SK-N-SH treated with all-trans-retinoic acid at 6 μM for 48 hours (cell line): Measurements from ENCODE around the gene ZNF319.

Experiments
- ATAC-seq: fragments of 200-7000 bp; cut with Tn5 transposase; 3 replicates; pipeline ENCODE4 v1.9.1; 2020; ENCODE audit warnings: mild to moderate bottlenecking, moderate library complexity
- ARNTL ChIP-seq: fragments of 450-650 bp; formaldehyde crosslinking; IDR thresholded peaks from 2 replicates; pipeline ENCODE4 v1.5.0; 2020; ENCODE audit warnings: low read depth, mild to moderate bottlenecking, moderate library complexity, borderline replicate concordance
- BACH2 ChIP-seq: fragments of 250-450 bp; sonication (Bioruptor Pico); IDR thresholded peaks from 2 replicates; pipeline ENCODE4 v1.9.0; 2021; ENCODE audit warnings: mild to moderate bottlenecking, borderline replicate concordance
- CSDC2 ChIP-seq: fragments of 250-450 bp; sonication (Bioruptor Pico); IDR thresholded peaks from 2 replicates; pipeline ENCODE4 v1.5.0; 2020; ENCODE audit warnings: mild to moderate bottlenecking, moderate library complexity
- ESRRG ChIP-seq: fragments of 250-450 bp; sonication (Bioruptor Pico); IDR thresholded peaks from 2 replicates; pipeline ENCODE4 v1.6.1; 2021; ENCODE audit warnings: mild to moderate bottlenecking
- GLIS3 ChIP-seq: fragments of 250-450 bp; sonication (Bioruptor Pico); IDR thresholded peaks from 2 replicates; pipeline ENCODE4 v1.5.0; 2020; ENCODE audit warnings: mild to moderate bottlenecking, moderate library complexity
- ISL1 ChIP-seq: fragments of 250-450 bp; sonication (Bioruptor Pico); IDR thresholded peaks from 2 replicates; pipeline ENCODE4 v2.1.2; 2022; ENCODE audit warnings: mild to moderate bottlenecking, moderate library complexity
- OSR1 ChIP-seq: fragments of 250-450 bp; sonication (Bioruptor Pico); IDR thresholded peaks from 2 replicates; pipeline ENCODE4 v1.8.0; 2022; ENCODE audit warnings: moderate library complexity, mild to moderate bottlenecking, inconsistent platforms
- PATZ1 ChIP-seq: fragments of 250-450 bp; sonication (Bioruptor Pico); IDR thresholded peaks from 2 replicates; pipeline ENCODE4 v1.8.0; 2020; ENCODE audit warnings: mild to moderate bottlenecking, moderate library complexity, borderline replicate concordance
- PPARA ChIP-seq: fragments of 250-450 bp; sonication (Bioruptor Pico); IDR thresholded peaks from 2 replicates; pipeline ENCODE4 v1.5.0; 2020; ENCODE audit warnings: mild to moderate bottlenecking, borderline replicate concordance
- RARB ChIP-seq: fragments of 250-450 bp; sonication (Bioruptor Pico); IDR thresholded peaks from 2 replicates; pipeline ENCODE4 v1.8.0; 2021; ENCODE audit warnings: mild to moderate bottlenecking, moderate library complexity
- SNAI2 ChIP-seq: fragments of 250-450 bp; sonication (Bioruptor Pico); IDR thresholded peaks from 2 replicates; pipeline ENCODE4 v1.5.0; 2020; ENCODE audit warnings: mild to moderate bottlenecking, moderate library complexity
- TCF4 ChIP-seq: fragments of 250-450 bp; sonication (Bioruptor Pico); IDR thresholded peaks from 2 replicates; pipeline ENCODE4 v1.8.0; 2021; ENCODE audit warnings: mild to moderate bottlenecking, moderate library complexity, borderline replicate concordance
- TOX ChIP-seq: fragments of 250-450 bp; sonication (Bioruptor Pico); IDR thresholded peaks from 2 replicates; pipeline ENCODE4 v1.8.0; 2021; ENCODE audit warnings: mild to moderate bottlenecking, moderate library complexity, borderline replicate concordance
- ZC3H10 ChIP-seq: fragments of 250-450 bp; sonication (Bioruptor Pico); IDR thresholded peaks from 2 replicates; pipeline ENCODE4 v1.5.1; 2021; ENCODE audit warnings: mild to moderate bottlenecking, moderate library complexity
- ZFP30 ChIP-seq: fragments of 450-650 bp; formaldehyde crosslinking; IDR thresholded peaks from 2 replicates; pipeline ENCODE4 v1.5.0; 2022; ENCODE audit warnings: mild to moderate bottlenecking, moderate library complexity
- ZNF565 ChIP-seq: fragments of 450-650 bp; formaldehyde crosslinking; conservative IDR thresholded peaks from 2 replicates; pipeline ENCODE4 v1.5.0; 2020; ENCODE audit warnings: low read depth, mild to moderate bottlenecking, moderate library complexity
- ZNF70 ChIP-seq: fragments of 450-650 bp; formaldehyde crosslinking; IDR thresholded peaks from 2 replicates; pipeline ENCODE4 v1.5.0; 2020; ENCODE audit warnings: mild to moderate bottlenecking, moderate library complexity
- ZNF8 ChIP-seq: fragments of 450-650 bp; formaldehyde crosslinking; IDR thresholded peaks from 2 replicates; pipeline ENCODE4 v1.5.0; 2020; ENCODE audit warnings: mild to moderate bottlenecking, moderate library complexity
- TF ChIP-seq, protein P1 (sequence below): fragments of 250-450 bp; sonication (Bioruptor Pico); IDR thresholded peaks from 2 replicates; pipeline ENCODE4 v1.8.0; 2021; ENCODE audit warnings: low read depth, mild to moderate bottlenecking, moderate library complexity, borderline replicate concordance
- TF ChIP-seq, protein P2 (sequence below): fragments of 250-450 bp; sonication (Bioruptor Pico); IDR thresholded peaks from 2 replicates; pipeline ENCODE4 v1.5.1; 2020; ENCODE audit warnings: low read depth, mild to moderate bottlenecking, moderate library complexity
- TF ChIP-seq, protein P3 (sequence below): fragments of 250-450 bp; sonication (Bioruptor Pico); IDR thresholded peaks from 2 replicates; pipeline ENCODE4 v1.5.0; 2020; ENCODE audit warnings: mild to moderate bottlenecking, moderate library complexity

The ZNF319 gene

DNA sequence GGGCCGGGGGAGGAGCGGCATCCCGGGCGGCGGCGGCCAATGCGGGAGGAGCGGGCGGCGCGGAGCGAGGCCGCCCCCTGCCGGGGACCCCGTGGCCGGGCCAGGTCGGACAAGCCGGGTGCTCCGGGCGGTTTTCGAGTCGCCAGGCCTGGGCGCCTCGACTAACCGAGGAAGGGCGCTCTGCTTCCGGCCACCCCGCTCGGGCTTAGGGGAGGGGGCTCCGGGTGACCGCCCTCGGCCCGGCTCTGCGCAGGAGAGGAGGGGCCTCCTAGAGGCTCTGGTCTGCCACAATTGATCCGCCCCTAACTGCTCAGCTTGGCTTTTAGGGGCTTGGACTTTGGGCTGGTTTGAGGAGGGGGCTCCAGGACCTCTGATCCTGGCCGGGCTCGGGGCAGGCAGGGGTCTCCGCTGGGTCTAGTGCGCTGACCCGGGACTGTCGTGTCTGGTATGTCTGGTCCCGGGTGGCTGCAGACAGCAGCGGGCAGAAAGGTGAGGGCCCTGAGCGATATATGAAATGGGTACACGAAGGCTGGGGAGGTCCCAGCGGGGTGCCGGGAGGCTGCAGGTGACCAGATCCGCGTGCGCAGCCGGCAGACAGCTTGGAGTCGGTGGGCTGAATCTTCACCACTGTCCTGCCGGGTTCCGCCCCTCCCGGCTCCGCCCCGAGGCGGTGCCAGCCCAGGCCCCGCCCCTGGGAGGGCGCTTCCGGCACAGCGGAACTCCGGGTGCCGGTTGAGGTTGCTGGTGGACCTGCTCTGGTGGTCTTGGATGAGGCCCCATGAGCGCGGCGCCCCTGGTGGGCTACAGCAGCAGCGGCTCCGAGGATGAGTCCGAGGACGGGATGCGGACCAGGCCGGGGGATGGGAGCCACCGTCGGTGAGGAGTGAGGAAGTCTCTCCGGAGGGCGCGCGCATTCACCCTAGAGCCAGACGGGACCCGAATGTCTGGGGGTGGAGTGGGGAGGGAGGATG is 519 bp upstream of the ZNF319 start, which contains the start of gene USB1 (continued):
- no peak for TF ChIP-seq PATZ1 (CRISPR knock-in tag)
- TF ChIP-seq ZNF70, result no peak
- TF ChIP-seq ZNF8 (CRISPR knock-in tag), result no peak
- no peak for TF ChIP-seq TCF4 (CRISPR knock-in tag)

- peak; percentile 6; the same call in 1 of the 3 replicates for ATAC-seq
- no peak for TF ChIP-seq ISL1
- TF ChIP-seq ZNF70, result no peak
- TF ChIP-seq ESRRG (CRISPR knock-in tag), result no peak
- TF ChIP-seq, protein P1, sequence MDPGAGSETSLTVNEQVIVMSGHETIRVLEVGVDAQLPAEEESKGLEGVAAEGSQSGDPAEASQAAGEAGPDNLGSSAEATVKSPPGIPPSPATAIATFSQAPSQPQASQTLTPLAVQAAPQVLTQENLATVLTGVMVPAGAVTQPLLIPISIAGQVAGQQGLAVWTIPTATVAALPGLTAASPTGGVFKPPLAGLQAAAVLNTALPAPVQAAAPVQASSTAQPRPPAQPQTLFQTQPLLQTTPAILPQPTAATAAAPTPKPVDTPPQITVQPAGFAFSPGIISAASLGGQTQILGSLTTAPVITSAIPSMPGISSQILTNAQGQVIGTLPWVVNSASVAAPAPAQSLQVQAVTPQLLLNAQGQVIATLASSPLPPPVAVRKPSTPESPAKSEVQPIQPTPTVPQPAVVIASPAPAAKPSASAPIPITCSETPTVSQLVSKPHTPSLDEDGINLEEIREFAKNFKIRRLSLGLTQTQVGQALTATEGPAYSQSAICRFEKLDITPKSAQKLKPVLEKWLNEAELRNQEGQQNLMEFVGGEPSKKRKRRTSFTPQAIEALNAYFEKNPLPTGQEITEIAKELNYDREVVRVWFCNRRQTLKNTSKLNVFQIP (CRISPR knock-in tag), result no peak
- TF ChIP-seq TCF4 (CRISPR knock-in tag), result no peak
- no peak for TF ChIP-seq ZFP30 (CRISPR knock-in tag)
- no peak for TF ChIP-seq GLIS3 (CRISPR knock-in tag)
- TF ChIP-seq OSR1 (CRISPR knock-in tag), result no peak
- TF ChIP-seq, protein P2, sequence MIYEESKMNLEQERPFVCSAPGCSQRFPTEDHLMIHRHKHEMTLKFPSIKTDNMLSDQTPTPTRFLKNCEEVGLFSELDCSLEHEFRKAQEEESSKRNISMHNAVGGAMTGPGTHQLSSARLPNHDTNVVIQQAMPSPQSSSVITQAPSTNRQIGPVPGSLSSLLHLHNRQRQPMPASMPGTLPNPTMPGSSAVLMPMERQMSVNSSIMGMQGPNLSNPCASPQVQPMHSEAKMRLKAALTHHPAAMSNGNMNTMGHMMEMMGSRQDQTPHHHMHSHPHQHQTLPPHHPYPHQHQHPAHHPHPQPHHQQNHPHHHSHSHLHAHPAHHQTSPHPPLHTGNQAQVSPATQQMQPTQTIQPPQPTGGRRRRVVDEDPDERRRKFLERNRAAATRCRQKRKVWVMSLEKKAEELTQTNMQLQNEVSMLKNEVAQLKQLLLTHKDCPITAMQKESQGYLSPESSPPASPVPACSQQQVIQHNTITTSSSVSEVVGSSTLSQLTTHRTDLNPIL (CRISPR knock-in tag), result no peak
- no peak for TF ChIP-seq ZC3H10
- TF ChIP-seq, all 23 proteins: peak for 0
Observed at GRCh38 chr16:57999366-57999970, 1.0 kb downstream of the ZNF319 start.

- no peak for ATAC-seq
- TF ChIP-seq TCF4 (CRISPR knock-in tag), result no peak
- no peak for TF ChIP-seq PPARA (CRISPR knock-in tag)
- TF ChIP-seq ARNTL (CRISPR knock-in tag), result no peak
Observed at GRCh38 chr16:57998992-57999365, 1.5 kb downstream of the ZNF319 start.

DNA sequence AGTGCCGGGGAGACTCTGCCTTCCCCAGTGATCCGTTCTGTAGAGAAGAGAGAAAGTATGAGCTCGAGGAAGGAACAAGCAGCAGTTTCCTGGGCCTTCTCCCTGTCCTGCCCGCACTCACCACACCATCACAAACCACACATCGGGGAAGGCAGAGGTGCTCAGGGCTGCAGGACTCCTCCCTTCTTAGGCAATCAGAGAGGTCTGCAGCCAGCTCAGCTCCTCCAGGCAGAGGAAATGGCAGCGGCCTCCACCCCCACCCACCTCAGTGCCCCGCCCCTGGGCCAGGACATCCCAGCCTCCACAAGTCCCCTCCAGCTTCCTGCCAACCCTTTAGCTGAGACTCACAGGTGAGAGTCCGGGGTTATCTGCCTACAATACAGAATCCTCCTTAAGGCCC is 2.0 kb downstream of the ZNF319 start:
- no peak for ATAC-seq
- TF ChIP-seq ISL1, result no peak
- no peak for TF ChIP-seq TCF4 (CRISPR knock-in tag)
- no peak for TF ChIP-seq PATZ1 (CRISPR knock-in tag)
- TF ChIP-seq, protein P3, sequence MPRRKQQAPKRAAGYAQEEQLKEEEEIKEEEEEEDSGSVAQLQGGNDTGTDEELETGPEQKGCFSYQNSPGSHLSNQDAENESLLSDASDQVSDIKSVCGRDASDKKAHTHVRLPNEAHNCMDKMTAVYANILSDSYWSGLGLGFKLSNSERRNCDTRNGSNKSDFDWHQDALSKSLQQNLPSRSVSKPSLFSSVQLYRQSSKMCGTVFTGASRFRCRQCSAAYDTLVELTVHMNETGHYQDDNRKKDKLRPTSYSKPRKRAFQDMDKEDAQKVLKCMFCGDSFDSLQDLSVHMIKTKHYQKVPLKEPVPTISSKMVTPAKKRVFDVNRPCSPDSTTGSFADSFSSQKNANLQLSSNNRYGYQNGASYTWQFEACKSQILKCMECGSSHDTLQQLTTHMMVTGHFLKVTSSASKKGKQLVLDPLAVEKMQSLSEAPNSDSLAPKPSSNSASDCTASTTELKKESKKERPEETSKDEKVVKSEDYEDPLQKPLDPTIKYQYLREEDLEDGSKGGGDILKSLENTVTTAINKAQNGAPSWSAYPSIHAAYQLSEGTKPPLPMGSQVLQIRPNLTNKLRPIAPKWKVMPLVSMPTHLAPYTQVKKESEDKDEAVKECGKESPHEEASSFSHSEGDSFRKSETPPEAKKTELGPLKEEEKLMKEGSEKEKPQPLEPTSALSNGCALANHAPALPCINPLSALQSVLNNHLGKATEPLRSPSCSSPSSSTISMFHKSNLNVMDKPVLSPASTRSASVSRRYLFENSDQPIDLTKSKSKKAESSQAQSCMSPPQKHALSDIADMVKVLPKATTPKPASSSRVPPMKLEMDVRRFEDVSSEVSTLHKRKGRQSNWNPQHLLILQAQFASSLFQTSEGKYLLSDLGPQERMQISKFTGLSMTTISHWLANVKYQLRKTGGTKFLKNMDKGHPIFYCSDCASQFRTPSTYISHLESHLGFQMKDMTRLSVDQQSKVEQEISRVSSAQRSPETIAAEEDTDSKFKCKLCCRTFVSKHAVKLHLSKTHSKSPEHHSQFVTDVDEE (CRISPR knock-in tag), result no peak
- TF ChIP-seq RARB (CRISPR knock-in tag), result no peak
- TF ChIP-seq ZFP30 (CRISPR knock-in tag), result no peak
- no peak for TF ChIP-seq BACH2 (CRISPR knock-in tag)
- TF ChIP-seq SNAI2 (CRISPR knock-in tag), result no peak
- TF ChIP-seq, protein P1 (CRISPR knock-in tag), result no peak
- TF ChIP-seq ZNF565 (CRISPR knock-in tag), result no peak
- TF ChIP-seq TOX, result no peak
- TF ChIP-seq, protein P2 (CRISPR knock-in tag), result no peak
- no peak for TF ChIP-seq PPARA (CRISPR knock-in tag)
- no peak for TF ChIP-seq OSR1 (CRISPR knock-in tag)
- TF ChIP-seq ZNF8 (CRISPR knock-in tag), result no peak
- no peak for TF ChIP-seq GLIS3 (CRISPR knock-in tag)
- no peak for TF ChIP-seq CSDC2
